Ovary (tissue), 3 donors: Measurements from ENCODE around the gene CASTOR1.

Source experiments
- EP300 ChIP-seq: sonication (generic); formaldehyde crosslinking; IDR thresholded peaks from one replicate; pipeline ENCODE4 v1.6.1; 2017; ENCODE audit warnings: antibody characterized with exemption
- TF ChIP-seq, protein P1 (sequence below), 3 donors: fragments of 450-650 bp in 2 of 3; fragments of 200-600 bp in 1 of 3; IDR thresholded peaks; one replicate each; pipeline versions ENCODE4 v1.5.1 to v1.8.0; 2016 to 2022; ENCODE audit warnings: antibody characterized with exemption in 3 of 3, mild to moderate bottlenecking in 1 of 3
- donor health status: DM: no; HTN: no; CAD: no.

DNA sequence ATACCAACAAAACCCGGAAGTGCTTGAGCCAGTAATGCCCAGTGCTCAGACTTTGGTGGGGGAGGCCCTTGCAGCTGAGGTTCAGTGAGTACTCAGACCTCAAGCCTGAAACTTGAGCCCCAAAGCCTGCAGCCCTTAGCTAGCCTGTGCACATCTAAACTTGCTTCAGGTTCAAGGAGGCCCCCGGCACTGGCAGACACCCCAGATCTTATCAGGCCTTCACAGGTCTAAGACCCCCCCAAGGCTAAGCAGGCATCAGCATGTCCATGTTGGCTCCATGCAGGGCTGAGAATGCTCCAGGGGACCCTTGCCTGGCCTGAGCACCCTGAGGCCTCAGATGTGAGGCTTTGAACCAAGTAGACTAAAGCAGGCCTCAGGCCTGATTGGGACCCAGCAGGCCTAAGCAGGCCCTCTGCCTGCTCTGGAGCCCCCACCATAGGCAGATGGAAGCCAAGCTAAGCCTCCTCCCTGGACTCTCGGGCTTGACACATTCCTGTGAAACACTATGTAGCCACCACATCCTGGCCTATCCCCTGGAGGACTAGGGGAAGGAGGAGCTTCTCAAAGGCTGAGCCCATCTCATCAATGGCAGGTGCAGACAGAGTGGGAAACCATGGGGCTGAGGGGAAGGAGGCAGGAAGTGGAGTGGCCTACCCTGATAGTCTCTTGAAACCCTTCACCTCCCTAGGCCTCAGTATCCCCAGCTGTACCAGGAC is 1.2 kb upstream of the CASTOR1 start:
- TF ChIP-seq, protein P1, sequence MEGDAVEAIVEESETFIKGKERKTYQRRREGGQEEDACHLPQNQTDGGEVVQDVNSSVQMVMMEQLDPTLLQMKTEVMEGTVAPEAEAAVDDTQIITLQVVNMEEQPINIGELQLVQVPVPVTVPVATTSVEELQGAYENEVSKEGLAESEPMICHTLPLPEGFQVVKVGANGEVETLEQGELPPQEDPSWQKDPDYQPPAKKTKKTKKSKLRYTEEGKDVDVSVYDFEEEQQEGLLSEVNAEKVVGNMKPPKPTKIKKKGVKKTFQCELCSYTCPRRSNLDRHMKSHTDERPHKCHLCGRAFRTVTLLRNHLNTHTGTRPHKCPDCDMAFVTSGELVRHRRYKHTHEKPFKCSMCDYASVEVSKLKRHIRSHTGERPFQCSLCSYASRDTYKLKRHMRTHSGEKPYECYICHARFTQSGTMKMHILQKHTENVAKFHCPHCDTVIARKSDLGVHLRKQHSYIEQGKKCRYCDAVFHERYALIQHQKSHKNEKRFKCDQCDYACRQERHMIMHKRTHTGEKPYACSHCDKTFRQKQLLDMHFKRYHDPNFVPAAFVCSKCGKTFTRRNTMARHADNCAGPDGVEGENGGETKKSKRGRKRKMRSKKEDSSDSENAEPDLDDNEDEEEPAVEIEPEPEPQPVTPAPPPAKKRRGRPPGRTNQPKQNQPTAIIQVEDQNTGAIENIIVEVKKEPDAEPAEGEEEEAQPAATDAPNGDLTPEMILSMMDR (IDR thresholded peaks at IDR 0.05), result no peak
- TF ChIP-seq EP300, result no peak
